GM18502 (cell line): ENCODE data around the gene PTPMT1.

Experiments used
- ATAC-seq: cut with Tn5 transposase; IDR thresholded peaks from one replicate; pipeline ENCODE4 v1.9.1; 2021; ENCODE audit warnings: mild to moderate bottlenecking; ENCODE audit not compliant: unreplicated experiment, poor library complexity

PTPMT1 gene

DNA sequence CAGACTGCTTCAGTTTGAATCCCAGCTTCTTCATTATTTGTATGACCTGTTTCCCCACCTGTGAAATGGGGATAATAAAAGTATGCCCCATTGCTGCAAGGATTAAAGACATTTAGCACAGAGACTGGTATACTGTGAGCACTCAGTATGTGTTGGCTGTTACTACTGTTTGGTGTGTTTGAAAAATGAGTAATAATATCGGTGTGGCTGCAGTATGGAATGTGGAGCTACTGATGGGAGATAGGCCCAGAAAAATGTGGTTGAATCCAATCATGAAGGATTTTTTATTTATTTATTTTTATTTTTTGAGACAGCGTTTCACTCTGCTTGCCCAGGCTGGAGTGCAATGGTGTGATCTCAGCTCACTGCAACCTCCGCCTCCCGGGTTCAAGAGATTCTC, 37.9 kb downstream of the PTPMT1 start:
- no peak for ATAC-seq

DNA sequence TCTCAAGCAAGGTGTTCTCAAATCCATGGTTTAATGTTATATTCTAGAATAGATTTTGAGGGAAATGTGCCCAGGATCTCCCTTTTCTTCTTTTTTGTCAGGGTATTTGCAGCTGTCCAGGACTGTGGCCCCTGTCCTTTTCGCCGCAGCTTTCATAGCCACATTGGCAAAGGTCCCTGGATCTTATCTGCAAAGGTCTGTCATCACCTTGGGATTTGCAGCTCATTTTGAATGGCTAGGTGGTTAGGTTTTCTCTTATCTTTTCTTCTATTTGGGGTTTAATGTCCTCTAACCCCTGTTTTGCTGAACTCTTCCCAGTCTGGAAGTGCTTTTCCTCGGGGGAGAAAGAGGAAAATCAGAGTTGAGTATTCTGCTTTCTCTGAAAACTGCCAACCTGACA, 40.5 kb downstream of the PTPMT1 start:
- ATAC-seq: no peak

DNA sequence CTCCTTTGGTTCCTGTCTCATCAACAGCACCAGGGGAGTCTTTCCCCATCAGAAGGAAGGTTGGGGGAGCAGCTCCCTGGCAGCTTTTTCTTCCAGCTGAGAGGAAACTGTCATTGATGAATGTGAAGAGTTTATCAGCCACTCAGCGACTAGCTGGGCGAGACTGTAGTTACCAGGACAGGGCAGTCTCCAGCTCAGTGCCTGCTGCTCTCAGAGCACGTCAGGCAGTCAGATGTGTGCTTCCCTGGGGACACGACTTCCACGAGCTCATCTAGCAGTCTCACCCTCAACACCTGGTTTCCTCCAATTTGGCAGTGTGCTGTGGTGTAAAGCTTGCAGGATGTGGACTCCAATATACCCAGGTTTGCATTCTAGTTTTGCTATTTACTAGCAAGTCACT, 41.3 kb downstream of the PTPMT1 start:
- ATAC-seq: no peak

DNA sequence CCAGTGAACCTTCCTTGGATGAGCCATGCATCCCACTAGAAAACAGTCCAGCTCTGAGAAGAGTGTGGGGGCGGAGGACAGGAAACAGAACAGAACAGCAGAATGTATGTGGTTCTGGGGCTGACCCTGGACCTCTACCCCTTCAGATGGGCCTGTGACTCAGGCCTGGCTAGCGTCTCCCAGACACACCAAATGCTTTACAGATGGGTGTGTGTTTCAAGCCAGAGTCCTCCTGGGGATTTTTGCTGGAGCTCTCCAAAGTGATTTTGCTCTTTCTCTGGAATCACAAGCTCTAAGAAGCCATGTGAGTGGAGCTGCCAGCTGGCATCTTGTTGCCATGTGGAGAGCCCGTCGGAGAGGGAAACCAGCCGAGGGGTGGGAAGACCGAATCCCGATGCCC, 42.0 kb downstream of the PTPMT1 start:
- no peak for ATAC-seq

DNA sequence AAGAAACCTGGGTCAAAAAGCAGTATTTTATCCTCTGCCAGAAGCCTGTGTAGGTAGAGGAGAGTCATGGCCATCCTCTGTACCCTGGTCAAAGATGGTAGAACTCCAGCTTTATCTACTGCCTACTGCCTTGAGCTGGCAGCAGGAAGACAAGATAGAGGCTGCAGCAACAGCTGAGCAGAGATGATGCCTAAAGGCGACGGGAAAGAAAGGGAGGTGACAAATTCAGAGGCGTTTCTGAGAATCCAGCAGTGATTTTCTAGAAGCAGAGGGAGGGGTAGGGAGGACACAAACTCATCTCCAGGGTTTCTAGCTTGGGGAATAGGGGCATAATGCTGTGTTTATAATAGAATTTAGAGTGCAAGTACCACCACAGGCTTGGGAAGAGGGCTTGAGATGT, 44.3 kb downstream of the PTPMT1 start:
- no peak for ATAC-seq

DNA sequence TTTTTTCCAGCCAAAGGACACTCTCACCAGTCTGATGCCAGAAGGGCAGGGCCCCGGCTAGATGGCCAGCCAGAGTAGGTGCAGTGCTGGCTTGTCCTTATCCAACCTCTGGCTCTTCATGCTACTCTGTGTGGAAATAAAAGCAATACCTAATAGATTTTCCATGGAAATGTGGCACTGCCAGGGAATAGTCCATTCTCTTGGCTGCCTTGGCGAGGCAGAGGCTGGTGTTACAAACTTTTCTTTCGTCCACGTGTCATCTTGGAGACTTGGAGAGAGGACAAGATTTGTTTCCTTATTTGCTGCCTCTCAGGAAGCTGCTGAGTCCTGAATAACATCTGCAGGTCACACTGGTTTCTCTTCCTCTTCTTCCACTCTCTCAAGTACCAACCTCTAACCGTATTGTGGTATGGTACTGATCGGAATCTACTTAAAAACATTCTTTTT, 46.0 kb downstream of the PTPMT1 start:
- peak; percentile 88 for ATAC-seq

DNA sequence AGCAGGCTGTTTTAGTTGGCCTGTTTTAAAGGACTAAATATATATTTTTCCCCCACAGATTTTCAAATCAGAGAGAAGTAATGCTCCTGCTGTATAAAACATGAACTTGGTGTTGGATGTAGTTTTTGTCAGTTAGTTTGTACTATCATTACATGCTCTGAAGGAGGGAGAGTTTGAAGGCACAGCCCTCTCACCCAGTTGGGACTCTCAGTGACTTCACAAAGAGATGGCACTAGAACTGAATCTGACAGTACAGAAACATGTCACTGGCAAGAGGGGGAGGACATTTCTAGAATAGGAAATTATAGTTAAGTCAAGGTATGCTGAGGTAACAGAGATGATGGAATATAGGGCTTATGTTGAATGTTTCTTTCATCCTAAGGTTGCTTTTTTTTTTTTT, 49.9 kb downstream of the PTPMT1 start:
- ATAC-seq: no peak

DNA sequence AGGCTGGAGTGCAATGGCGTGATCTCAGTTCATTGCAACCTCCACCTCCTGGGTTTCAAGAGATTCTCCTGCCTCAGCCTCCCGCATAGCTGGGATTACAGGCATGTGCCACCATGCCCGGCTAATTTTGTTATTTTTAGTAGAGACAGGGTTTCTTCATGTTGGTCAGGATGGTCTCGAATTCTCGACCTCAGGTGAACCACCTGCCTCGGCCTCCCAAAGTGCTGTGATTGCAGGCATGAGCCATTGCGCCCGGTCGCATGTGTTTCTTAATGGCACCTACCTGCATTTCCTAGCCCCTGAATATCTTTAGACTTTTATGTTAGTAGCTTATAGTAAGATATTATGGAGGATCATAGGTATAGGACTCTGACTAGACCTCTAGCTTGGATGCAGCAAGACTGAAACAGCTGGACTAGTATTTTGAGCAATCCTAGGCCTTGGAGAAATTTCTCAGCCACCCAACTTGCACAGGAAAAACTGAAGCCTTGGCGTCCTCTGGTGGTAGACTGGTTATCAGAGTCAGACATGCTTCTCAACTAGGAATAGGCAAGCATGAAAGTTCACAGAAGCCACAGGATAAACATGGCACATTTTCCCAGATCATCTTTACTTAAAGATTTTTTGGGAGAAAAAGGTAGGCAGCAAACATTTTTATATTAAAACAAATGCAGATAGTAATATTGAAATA, 51.5 kb downstream of the PTPMT1 start:
- no peak for ATAC-seq

DNA sequence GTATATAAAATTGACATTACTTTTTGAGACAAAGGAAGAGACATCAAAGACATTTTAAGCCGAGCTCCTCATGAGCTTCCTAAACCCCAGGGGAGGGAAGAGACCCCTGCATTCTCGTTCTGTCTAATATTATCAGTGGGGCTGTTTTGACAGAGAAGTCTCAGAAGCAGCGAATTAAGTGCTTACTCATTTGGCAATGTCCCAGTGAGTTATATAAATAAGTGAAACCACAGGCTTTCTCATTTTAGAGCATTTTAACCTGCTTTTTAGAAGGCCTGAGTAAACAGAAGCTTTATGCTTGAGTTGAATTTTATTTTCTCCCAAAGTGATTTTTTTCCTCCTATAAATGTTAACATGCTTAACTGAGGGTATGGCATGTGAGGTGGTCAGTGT, 52.0 kb downstream of the PTPMT1 start:
- no peak for ATAC-seq

DNA sequence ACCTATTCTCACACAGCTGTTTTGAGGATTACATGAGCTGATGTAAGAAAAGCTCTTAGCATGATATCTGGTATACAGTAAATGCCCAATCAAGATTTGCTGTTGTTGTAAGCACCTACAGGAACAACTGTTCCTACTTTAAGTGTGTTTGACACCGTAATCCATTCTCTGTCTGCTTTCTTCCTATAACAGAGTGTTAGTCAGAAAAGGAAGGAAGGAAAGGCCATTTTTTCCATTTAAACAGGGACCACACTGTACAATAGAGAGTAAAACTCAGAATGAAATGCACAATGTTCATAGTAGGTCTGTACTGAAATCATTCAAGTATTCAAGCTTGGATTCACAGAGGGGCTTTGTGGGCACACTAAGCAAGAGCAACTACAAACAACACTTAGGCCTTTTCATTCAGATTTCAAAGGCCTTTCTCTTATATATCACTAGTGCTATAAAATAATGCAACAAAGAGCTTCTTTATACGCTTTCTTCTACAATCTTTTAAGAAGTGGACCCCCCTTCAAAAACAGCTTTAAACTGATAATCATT, 55.5 kb downstream of the PTPMT1 start:
- no peak for ATAC-seq
